GM12872 (cell line): ENCODE measurements around the gene CREM.

Experiments
- CTCF ChIP-seq: IDR thresholded peaks from 3 replicates; pipeline ENCODE4 v1.5.1; 2011; ENCODE audit warnings: low read depth, mild to moderate bottlenecking, low read length, moderate library complexity; ENCODE audit not compliant: insufficient read depth

CREM gene

GRCh38 chr10:35194471-35194870 is 67.8 kb downstream of the CREM start:
- TF ChIP-seq CTCF: no peak

- no peak for TF ChIP-seq CTCF
Measured at GRCh38 chr10:35194906-35195305, 68.3 kb downstream of the CREM start.

DNA sequence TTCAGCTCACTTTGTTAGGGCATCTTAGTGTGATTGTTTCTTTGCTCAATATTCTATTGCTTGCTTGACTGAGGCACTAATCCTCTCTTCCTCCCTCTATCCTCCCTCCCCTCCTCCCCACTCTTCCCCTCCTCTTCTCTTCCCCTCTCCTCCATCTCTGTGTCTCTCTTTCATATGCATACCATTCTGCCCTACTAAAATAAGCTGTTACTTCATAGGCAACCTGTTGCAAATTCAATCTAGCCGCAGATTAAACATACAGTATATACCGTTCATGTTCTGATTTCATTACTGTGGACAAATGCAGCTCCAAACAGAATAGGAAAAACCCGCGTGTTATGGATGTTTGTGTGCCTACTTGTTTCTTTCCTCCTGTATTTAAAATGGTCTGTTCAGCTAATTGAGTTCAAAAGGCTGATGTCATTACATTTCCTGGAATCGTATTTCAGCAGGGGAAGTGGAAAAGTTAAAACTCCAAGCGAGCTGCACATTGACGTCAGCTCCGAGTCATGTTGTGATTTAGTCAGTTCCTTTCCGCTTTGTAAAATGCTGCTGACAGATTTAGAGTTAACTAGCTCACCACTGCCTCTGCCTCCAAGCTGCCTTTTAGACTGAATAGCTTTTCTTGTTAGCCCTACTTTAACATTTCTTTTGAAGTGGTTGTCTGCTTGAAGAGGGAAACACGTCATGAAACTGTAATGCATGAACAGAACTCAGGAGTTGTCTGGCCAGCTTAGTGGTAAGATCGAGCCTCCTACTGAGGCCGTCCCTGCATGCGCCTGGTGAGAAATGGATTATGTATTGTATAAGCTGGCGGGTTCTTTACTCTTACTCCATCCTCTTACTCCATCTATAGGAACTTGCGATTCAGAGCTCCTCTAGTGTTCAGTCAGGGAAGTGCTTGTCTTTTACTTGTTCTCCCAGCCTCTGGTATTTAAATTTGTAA is 69.0 kb downstream of the CREM start:
- TF ChIP-seq CTCF: peak; percentile 90

GRCh38 chr10:35200487-35200886 is 73.8 kb downstream of the CREM start:
- TF ChIP-seq CTCF: no peak

- no peak for TF ChIP-seq CTCF
Measured at GRCh38 chr10:35201234-35201633, 74.6 kb downstream of the CREM start.

DNA sequence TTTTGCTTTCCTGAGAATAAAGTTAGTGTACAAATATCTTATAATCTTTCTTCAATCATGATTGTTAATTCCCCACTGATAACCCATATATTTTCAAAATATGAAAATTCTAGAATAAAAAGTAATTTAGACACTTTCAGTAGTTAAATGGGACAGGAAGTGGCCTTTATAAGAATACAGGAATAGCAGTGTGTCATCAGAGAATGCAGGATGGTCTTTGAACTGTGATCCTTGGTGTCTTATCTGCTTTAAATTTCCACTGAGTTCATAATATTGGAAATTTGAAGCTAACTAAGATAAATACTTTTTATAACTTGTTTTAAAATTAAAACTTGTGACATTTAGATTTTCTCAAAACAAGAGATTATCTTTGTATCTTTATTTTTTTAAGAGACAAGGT is 75.4 kb downstream of the CREM start:
- no peak for TF ChIP-seq CTCF

DNA sequence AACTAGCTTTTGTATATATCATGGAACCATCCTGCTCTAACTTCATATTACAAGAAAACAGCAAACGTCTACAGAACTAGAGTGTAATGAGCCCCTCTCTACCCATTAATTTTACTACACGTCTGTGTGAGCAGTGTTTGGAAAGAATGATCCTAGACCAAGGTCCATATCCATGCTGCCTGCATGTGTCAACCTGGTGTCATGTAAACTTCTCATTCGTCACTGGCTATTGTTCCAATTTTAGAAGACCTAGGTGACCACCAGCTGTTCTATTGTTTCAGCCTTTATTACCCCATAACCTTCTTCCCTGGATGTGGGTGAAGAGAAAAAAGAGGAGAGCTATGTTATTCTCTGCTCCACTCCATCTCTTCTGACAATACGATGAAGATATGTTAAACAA is 77.1 kb downstream of the CREM start:
- TF ChIP-seq CTCF: no peak
